Measurements from ENCODE around the gene SF3A2.

The SF3A2 gene

DNA sequence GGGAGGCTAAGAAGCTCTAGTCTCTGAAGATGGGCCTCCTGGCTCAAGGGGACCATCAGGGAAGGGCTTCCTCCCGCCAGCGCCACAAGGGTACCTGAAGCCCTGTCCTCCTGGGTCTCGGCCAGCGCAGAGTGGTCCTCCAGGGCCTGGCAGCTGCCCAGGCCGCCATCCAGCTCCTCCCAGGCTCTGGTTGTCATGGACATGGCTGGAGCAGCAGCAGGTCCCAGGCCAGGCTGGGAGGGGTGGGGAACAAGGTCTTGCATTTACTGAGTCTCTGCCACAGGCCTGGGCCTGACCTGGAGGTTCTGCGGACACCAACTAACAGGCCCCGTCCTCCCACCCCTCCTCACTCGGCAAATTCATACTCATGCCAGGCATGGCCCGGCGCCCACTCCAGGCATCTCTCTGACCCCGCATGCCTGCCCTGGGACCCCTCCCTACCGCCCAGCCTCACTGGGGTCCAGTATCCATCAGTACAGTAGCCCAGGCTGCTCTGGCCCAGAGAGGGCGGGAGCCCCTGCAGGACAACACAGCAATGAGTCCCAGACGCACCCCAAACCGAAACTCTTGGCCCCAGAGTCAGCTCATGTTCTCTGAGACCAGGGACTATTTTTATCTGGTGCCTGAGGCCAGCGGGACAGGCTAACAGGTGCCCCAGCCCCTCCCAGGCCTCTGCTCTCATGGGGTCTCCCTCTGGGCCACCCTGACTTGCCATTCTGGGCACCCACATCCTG is 18.7 kb downstream of the SF3A2 start:
- DNase-seq = peak; percentile 53

DNA sequence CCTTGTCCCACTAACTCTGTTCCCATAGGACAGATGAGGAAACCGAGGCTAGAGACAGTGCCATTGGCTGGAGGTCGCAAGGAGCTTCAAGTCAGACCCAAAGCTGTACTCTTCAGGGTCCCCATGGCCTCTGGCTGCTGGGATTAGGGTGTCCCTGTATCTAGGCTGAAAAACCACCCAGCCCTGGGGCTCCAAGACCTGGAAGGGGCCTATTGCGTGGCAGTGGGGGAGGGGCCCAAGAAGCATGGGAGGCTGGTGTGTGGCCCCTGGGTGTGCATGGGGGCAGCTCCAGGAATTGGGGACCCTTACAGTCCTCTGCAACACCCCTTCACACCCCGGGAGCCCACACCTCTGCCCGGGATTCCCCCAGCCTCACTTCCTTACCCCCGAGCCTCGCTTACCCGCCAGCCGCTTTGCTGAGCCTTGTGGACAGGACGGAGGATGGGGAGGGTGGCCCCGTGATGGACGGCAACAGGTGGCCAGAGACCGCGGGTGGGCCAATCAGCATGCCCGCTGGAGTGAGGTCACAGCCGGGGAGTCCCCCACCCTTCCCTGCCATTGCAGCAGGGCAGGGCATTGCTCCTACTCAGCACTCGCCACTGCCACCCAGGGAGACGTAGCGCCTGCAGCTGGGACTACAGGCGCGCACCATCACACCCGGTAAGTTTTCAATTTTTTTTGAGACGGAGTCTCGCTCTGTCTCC is 19.5 kb downstream of the SF3A2 start, which contains the start of gene JSRP1:
TSS of gene JSRP1 (minus strand) at position 436 of the 704 bp plus-strand sequence. CDS start 1,103 bp downstream, outside the sequence.
- DNase-seq = peak; percentile 39

- peak; percentile 34 for DNase-seq
Observed at GRCh38 chr19:2259336-2259735, 22.7 kb downstream of the SF3A2 start.

DNA sequence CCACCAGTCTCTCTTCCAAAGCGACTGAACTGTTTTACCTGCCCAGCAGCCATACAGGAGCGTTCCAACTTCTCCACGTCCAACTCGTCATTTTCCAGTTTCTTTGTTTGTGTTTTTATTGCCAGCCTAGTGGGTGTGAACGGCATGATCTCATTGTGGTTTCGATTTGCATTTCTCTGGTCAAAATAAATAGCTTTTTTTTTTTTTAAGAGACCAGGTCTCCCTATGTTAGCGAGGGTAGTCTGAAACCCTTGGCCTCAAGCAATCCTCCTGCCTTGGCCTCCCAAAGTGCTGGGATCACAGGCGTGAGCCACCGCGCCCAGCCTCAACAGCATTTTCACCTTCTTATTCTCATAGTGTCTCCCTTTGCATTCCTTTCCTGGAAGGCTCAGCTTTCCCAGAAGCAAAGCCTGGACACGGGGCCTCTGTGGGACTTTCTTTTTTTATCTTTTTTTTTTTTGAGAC is 23.7 kb downstream of the SF3A2 start:
- peak; percentile 32 for DNase-seq

GRCh38 chr19:2261438-2262172 is 25.0 kb downstream of the SF3A2 start:
- no peak for DNase-seq

DNA sequence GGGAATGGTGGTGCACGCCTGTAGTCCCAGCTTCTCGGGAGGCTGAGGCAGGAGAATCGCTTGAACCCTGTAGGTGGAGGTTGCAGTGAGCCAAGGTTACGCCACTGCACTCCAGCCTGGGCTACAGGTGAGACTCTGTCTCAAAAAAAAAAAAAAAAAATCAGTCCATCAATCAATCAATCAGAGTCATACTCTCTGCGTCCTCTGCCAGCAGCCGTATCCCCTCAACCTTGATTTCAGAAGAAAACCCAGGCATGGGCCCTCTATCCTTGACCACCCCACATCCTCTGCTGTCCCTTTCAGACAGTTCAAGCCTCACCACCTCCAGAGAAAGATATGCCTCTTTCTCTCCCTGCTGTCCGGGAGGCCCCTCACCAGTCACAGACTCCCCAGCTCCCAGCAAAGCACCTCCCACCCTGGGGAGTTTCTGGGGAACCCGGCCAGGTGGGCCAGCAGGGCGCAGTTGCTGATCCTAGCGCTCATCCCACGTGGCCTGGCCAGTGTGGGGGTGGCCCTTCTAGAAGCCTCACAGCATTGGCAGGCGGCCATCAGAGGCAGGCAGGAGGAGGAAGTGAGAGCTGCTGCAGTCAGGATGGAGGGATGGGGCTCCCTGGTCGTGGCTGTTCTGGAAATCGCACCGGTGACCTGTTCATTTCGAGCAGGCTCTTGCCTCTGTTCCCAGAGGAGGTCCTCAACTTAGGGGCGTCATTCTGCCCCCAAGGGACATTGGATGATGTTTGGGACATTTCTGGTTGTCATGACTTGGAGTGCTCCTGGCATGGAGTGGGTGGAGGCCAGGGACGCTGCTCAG is 29.8 kb downstream of the SF3A2 start:
- DNase-seq = peak; percentile 57

GRCh38 chr19:2268480-2268830 is 31.8 kb downstream of the SF3A2 start:
- DNase-seq = no peak

DNA sequence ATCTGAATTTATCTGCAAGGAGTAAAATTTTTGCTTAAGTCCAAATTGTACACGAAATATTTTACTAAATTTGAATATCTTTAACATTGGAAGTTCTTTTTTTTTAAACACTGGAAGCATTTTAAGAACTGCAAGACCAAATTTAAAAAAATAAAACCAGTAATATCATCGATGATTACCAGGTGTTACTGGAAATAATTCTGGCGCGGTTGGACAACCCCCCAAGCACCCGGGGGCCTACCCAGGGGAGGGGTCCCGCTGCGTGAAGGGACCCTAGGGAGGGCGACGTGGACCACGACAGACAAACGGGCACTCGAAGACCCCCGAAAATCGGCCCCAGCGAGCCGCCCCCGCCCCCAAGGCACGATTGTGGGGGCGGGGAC is 32.2 kb downstream of the SF3A2 start:
- DNase-seq = no peak

GRCh38 chr19:2269244-2270156 is 32.9 kb downstream of the SF3A2 start:
- DNase-seq = peak; percentile 95

DNA sequence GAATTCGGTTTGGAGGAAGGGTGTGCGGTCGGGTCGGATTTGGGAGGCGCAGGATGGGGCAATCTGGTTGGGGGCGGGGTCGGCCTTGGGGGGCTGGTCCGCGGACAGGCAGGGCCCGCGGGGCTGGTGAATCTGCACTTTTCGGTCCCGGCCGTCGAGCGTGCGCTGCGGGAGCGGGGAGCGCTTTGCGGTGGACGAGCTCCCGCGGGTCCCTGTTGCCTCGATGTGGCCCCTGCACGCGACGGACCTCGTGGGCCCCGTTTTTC is 33.5 kb downstream of the SF3A2 start:
- no peak for DNase-seq

DNA sequence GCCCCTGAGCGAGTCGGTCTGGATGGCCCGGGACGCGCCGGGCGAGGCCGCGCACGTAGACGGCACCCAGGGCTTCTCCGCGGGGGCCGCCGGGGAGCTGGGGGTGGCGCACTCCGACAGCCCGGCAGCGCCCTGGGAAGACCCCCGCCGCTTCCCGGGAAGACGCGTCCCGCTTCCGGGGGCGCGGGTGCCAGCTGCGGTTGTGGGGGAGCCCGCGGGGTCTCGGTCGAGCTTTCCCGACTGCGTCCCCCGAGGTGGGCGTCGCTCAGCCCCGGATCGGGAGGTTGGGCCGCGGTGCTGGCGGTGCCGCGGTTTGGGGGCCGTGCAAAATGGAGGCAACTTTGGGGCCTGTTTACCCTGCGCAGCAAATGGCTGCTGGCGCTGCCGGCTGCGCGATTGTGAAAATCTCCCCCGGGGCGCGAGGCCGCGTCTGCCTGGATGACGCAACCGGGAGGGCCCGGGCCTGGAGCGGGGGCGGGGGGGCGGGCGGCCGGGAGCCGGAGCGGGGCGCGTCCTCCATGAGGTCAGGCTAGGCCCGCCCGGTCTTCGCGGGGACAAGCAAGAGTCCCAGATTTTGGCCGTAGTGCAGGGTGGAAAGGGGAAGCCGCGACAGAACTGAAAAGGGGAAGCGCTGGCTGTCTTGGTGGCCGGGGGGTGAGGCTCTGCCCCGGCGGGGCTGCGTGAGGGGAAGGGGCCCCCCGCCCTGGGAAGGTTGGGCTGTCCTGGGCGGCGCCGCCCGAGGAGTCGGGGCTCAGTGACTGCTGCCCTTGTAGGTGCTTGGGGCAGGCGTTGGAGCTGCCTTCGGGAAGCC is 34.0 kb downstream of the SF3A2 start:
- DNase-seq = no peak

DNA sequence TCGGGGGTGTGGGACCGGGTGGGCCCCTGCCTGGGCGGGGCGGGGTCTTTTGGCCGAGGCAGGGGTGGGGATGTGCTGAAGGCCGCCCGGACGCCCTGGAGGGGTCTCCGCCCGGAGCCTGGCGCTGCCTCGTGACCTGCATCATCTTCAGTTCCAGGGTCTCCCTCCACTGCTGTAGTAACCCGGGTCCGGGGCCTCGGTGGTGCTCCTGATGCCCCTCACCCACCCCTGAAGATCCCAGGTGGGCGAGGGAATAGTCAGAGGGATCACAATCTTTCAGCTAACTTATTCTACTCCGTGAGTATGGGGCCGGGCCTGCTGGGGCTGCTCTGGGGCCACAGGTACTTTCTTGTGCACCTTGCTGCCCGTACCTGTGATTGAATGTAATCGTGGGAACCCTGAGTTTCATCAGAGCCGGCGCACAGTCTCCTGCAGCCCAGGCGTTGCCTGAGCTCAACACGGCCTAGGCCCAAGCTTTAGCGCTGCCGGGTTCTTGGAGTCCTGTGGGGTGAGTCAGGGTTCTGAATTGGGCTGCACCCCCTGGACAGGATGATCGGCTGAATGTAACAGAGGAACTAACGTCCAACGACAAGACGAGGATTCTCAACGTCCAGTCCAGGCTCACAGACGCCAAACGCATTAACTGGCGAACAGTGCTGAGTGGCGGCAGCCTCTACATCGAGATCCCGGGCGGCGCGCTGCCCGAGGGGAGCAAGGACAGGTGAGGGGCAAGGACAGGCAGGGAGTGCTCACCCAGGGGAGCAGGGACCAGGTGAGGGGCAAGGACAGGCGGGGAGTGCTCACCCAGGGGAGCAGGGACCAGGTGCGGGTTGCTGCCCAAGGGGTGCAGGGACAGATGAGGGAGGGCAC is 34.8 kb downstream of the SF3A2 start:
- no peak for DNase-seq

DNA sequence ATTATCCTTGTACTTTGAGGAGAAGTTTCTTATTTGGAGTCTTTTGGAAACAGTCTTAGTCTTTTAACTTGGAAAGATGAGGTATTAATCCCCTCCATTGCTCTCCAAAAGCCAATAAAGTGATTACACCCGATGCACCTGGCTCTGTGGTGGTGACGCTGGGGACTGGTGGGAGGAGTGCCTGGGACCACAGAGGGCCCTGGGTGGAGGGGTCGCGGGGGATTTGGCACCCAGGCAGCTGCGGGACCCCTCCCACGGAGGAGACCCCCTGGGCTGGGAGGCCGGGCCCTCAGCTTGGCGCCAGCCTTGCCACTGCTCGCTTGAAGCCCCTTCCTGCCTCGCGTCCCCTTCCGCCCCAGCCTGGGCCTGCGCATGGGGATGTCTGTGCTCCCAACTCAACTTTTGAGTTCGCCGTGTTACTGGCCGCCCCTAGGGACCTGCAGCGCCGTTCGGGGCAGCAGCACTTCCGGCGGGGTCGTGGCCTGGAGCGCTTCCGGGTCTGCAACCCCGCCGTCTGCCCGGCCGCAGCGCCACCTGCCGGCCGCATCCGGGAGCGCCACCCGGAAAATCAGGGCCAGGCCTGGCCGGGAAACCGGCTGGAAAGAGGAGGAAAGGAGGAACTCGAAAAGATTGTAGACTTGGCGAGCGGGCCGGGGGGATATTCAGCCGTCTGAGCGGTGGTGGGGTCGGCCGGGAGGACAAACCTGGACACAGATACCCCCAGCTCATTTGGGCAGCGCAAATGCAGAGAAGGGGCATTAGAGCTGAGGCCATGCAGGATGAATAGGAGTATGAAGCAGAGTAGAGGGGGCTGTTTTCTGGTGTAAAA is 36.9 kb downstream of the SF3A2 start:
- peak; percentile 62 for DNase-seq

- no peak for DNase-seq
Observed at GRCh38 chr19:2274185-2274711, 37.6 kb downstream of the SF3A2 start.

GRCh38 chr19:2274931-2275535 is 38.4 kb downstream of the SF3A2 start:
- no peak for DNase-seq

- DNase-seq = no peak
Observed at GRCh38 chr19:2275588-2276428, 39.2 kb downstream of the SF3A2 start.

GRCh38 chr19:2276429-2276986 is 39.9 kb downstream of the SF3A2 start:
- DNase-seq = no peak

All from NCI-H2029 treated with DMSO at 0.1 percent for 48 hours (cell line).